Subcutaneous abdominal adipose tissue (tissue), 5 donors: Measurements from ENCODE around the gene MT1B.
"Not testable (repeated sequence)": the region's sequence is repeated elsewhere in the genome, so short reads cannot be mapped to it uniquely, and the experiment has no call there.

Source experiments
- H3K27ac ChIP-seq: one replicate; pipeline ENCODE4 v1.7.0; 2013; ENCODE audit warnings: low read depth, mild to moderate bottlenecking, inconsistent platforms, low read length, moderate library complexity
- H3K27me3 ChIP-seq, 5 donors: one replicate each; pipeline ENCODE4 v1.7.0; 2013; ENCODE audit warnings: low read length in 5 of 5, inconsistent platforms in 1 of 5; ENCODE audit not compliant: control insufficient read depth in 5 of 5, insufficient read depth in 4 of 5
- H3K36me3 ChIP-seq, 5 donors: one replicate each; pipeline ENCODE4 v1.7.0; 2013; ENCODE audit warnings: low read length in 5 of 5; ENCODE audit not compliant: control insufficient read depth in 5 of 5, insufficient read depth in 5 of 5
- H3K4me1 ChIP-seq, 5 donors: one replicate each; pipeline ENCODE4 v1.7.0; 2013; ENCODE audit warnings: low read length in 5 of 5, mild to moderate bottlenecking in 3 of 5, moderate library complexity in 1 of 5; ENCODE audit not compliant: control insufficient read depth in 5 of 5, insufficient read depth in 5 of 5
- H3K4me3 ChIP-seq, 5 donors: one replicate each; pipeline ENCODE4 v1.7.0; 2013; ENCODE audit warnings: low read length in 5 of 5, low read depth in 1 of 5
- H3K9ac ChIP-seq, 5 donors: one replicate each; pipeline ENCODE4 v1.7.0; 2013; ENCODE audit warnings: low read length in 5 of 5, mild to moderate bottlenecking in 4 of 5, moderate library complexity in 3 of 5
- H3K9me3 ChIP-seq, 5 donors: one replicate each; pipeline ENCODE4 v1.7.0; 2013; ENCODE audit warnings: low read length in 5 of 5; ENCODE audit not compliant: control insufficient read depth in 5 of 5
- donor health status: healthy.
- donor health status: healthy.
- donor health status: healthy.
- donor health status: healthy.
- donor health status: healthy.

Gene MT1B

DNA sequence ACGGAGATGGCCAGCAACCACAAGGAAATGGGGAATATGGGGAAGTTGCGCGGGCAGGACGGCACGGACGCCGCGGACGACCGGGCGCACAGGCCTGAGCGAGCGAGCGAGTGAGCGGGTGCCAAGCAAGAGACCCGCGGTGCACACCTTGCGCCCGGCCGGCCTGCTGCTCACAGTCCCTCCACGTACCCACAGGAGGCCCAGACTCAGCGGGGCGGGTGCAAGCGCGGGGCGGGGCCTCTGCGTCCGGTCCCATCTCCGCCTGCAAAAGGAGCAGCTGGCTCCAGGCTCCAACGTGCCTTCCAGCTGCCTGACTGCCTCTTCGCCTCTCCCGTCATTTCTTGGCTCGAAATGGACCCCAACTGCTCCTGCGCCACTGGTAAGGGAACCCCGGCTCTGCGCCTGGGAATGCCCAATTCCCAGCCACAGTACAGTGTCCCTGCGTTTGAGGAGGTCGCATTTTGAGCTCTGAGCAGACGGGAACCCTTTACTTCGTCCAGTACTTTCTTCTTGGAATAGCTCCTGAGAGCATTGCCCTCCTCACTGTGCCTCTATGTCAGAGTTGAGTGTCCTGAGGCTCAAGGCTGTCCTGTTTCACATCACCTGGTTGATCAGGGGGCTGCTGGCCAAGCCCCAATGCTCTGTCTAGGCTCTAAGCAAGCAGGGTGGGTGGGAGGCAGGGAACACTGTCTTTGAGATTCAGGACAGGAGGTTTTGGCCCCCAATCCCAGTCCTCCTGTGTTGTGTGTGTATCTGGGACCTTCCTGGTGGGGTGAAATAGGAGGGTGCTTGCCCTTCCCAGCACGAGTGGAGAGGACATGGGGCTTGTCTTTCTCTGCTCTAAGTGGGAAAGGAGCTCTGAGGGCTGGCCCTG lies 34.2 kb upstream of the MT1B start:
- Histone ChIP-seq H3K9me3 (no peaks in the 10 kb centered on the region), H3K27me3 (no peaks in the 10 kb centered on the region), H3K4me1 (peaks cover 4 to 37% (median 31%) of the 10 kb centered on the region in 5 donors), H3K36me3 (no peaks in the 10 kb centered on the region), H3K9ac (peak overlapping the region in 2 of 5 donors; percentile 60 to 73), H3K27ac (no peak overlapping the region), H3K4me3 (peak overlapping the region; percentile 53 to 83 (median 63))

DNA sequence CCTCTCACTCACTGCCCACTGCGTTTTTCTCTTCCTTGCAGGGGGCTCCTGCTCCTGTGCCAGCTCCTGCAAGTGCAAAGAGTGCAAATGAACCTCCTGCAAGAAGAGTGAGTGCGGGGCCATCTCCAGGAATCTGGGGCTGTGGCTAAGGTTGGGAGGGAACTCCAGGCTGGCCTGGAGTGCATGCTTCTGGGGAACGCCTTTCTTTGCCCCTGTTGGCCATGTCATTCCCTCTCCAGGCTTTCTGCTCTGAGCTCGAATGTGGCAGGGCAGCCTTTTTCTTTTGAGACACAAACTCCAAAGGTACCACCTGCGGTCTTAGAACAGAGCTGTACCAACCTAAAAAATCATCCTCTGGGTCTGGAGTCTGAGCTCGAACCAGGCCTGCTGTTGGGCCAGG lies 33.5 kb upstream of the MT1B start:
- H3K9ac ChIP-seq, result peak overlapping the region in 1 of 5 donors; percentile 28
- no peaks in the 10 kb centered on the region for H3K36me3 ChIP-seq
- H3K9me3 ChIP-seq, result no peaks in the 10 kb centered on the region
- H3K4me3 ChIP-seq, result peak overlapping the region; percentile 53 to 83 (median 63)
- H3K27ac ChIP-seq, result no peak overlapping the region
- H3K27me3 ChIP-seq, result no peaks in the 10 kb centered on the region
- peaks cover 4 to 37% (median 31%) of the 10 kb centered on the region in 5 donors for H3K4me1 ChIP-seq

DNA sequence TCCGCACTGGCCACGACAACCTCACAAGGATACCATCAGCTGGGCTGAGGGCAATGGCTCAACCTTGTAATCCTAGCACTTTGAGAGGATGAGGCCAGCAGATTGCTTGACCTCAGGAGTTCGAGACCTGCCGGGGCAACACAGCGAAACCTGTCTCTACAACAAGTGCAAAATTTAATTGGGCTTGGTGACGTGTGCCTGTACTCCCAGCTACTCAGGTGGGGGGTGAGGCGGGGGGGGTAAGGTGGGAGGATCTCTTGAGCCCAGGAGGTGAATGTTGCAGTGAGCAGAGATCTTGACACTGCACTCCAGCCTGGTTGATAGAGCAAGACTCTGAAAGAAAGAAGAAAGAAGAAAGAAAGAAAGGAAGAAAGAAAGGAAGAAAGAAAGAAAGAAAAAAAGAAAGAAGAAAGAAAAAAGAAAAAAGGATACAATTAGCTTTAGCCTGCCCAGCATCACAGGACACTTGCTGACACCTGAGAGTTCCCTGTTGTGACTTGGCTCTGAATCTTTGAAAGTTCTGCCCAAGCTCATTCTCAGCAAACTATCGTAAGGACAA lies 31.3 kb upstream of the MT1B start:
- H3K36me3 ChIP-seq, result no peaks in the 10 kb centered on the region
- H3K4me3 ChIP-seq, result no peak overlapping the region
- H3K9me3 ChIP-seq, result no peaks in the 10 kb centered on the region
- H3K9ac ChIP-seq, result no peak overlapping the region
- no peaks in the 10 kb centered on the region for H3K27me3 ChIP-seq
- peaks cover 4 to 44% (median 39%) of the 10 kb centered on the region in 5 donors for H3K4me1 ChIP-seq
- H3K27ac ChIP-seq, result no peak overlapping the region

DNA sequence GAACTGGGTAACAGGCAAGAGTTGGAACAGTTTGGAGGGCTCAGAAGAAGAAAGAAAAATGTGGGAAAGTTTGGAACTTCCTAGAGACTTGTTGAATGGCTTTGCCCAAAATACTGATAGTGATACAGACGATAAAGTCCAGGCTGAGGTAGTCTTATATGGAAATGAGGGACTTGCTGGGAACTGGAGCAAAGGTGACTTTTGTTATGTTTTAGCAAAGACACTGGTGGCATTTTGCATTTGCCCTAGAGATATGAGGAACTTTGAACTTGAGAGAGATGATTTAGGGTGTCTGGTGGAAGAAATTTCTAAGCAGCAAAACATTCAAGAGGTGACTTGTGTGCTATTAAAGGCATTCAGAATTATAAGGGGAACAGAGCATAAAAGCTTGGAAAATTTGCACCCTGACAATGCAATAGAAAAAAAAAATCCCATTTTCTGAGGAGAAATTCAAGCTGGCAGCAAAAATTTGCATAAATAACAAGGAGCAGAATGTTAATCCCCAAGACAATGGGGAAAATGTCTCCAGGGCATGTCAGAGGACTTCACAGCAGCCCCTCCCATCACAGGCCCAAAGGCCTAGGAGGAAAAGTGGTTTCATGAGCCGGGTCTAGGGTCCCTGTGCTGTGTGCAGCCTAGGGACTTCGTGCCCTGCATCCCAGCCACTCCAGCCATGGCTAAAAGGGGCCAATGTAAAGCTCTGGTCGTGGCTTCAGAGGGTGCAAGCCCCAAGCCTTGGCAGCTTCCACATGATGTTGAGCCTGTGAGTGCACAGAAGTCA lies 29.8 kb upstream of the MT1B start:
- H3K4me1 ChIP-seq, result peaks cover 6 to 56% (median 50%) of the 10 kb centered on the region in 5 donors
- H3K27me3 ChIP-seq, H3K36me3 ChIP-seq, H3K4me3 ChIP-seq, H3K9me3 ChIP-seq, H3K9ac ChIP-seq, H3K27ac ChIP-seq: not testable (repeated sequence)

DNA sequence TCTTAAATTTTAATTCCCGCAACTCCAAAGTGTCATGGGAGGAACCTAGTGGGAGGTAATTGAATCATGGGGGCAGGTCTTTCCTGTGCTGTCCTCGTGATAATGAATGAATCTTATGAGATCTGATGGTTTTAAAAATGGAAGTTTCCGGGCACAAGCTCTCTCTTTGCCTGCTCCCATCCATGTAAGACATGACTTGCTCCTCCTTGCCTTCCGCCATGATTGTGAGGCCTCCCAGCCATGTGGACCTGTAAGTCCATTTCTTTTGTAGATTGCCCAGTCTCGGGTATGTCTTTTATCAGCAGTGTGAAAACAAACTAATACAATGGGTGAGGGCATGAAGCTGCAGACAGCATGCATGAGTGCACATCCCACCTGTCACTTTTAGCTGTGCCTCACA lies 28.5 kb upstream of the MT1B start:
- not testable (repeated sequence) for H3K27ac ChIP-seq, H3K9ac ChIP-seq, H3K27me3 ChIP-seq, H3K36me3 ChIP-seq, H3K9me3 ChIP-seq, H3K4me3 ChIP-seq
- H3K4me1 ChIP-seq, result peaks cover 5 to 47% (median 41%) of the 10 kb centered on the region in 5 donors

DNA sequence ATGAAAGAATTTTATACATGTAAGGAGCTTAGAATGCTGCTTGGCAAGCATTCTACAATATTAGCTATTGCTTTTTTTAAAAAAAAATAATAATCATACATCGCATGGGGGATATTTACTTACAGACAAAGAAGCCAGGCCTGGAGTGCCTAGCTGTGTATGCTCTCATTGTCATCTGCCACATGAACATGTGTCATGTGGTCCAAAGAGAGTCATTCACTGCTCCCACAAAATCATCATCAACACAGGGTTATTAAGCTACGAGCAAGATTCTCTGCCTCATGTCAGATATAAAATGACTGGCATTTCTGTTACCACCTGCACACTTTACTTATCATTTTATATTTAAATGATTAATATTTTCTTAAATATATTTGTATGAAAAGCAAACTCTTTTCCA lies 28.0 kb upstream of the MT1B start:
- no peaks in the 10 kb centered on the region for H3K9me3 ChIP-seq
- no peaks in the 10 kb centered on the region for H3K27me3 ChIP-seq
- H3K27ac ChIP-seq, result no peak overlapping the region
- H3K4me1 ChIP-seq, result peaks cover 5 to 42% (median 38%) of the 10 kb centered on the region in 5 donors
- no peak overlapping the region for H3K4me3 ChIP-seq
- no peaks in the 10 kb centered on the region for H3K36me3 ChIP-seq
- no peak overlapping the region for H3K9ac ChIP-seq

DNA sequence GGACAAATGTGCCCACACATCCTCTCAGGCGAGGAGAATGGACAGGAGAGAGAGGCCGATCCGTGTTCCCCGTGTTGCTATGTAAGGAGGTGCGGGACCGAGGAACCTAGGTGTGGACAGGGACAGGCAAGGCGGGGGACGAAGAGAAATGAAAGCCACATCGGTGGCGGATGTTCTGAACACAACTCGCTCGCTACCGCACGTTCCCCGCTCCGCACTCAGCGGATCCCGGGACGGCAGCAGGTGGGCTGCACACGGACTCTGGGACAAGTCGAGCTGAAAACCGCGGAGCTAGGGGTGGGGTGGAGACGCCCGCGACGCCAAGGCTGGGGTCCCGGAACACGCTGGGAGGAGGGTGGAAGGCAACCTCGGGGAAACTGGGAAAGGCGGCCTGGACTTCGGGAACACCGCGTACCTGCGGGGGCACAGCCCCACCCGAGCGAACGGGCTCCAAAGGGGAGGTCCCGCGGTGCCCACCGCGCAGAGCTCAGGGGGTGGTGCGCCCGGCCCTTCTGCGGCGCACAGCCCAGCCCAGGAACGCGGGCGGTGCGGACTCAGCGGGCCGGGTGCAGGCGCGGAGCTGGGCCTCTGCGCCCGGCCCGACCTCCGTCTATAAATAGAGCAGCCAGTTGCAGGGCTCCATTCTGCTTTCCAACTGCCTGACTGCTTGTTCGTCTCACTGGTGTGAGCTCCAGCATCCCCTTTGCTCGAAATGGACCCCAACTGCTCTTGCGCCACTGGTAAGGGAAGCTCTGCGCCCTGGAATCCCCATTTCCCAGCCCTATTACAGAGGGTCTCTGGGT lies 26.3 kb upstream of the MT1B start, which contains the start of gene MT1E:
Gene MT1E, plus strand, starts transcription at position 642 of the 803 bp plus-strand sequence. Its CDS starts 71 bp downstream, at position 713.
- H3K9ac ChIP-seq, result peak within 1 kb of the TSS; percentile 69 to 94 (median 85)
- H3K4me1 ChIP-seq, result peaks cover 5 to 43% (median 35%) of the 10 kb centered on the region in 5 donors

DNA sequence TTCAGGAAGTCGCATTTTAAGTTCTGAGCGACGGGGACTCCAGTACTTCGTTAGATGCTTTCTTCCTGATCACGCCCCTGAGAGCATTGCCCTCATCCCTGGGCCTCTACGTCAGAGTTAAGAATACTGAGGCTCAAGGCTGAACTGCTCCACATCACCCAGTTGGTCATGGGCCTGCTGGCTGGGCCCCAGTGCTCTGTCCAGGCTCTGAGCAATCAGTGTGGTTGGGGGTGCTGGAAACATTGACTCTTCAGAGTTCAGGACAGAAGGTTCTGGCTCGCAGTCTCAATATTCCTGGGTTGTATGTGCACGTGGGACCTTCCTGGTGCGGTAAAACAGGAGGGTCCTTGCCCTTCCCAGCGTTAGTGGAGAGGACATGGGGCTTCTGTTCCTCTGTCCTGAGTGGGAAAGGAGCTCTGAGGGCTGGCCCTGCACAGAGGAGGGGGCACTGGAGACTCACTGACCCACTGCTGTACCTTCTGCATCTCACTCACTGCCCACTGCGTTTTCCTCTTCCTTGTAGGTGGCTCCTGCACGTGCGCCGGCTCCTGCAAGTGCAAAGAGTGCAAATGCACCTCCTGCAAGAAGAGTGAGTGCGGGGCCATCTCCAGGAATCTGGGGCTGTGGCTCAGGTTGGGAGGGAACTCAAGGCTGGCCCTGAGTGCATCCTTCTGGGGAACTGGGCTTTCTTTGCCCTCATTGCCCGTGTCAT lies 25.6 kb upstream of the MT1B start:
- Histone ChIP-seq H3K4me1 (peaks cover 5 to 42% (median 34%) of the 10 kb centered on the region in 5 donors), H3K36me3 (no peaks in the 10 kb centered on the region), H3K27me3 (no peaks in the 10 kb centered on the region), H3K9ac (peak overlapping the region; percentile 69 to 94 (median 85)), H3K9me3 (no peaks in the 10 kb centered on the region), H3K27ac (peak overlapping the region; percentile 91), H3K4me3 (peak overlapping the region; percentile 75 to 89 (median 87))

More for the DNA sequence above, 26.3 kb upstream of the MT1B start, which contains the start of gene MT1E:
- Histone ChIP-seq H3K9me3 (no peaks in the 10 kb centered on the region), H3K27me3 (no peaks in the 10 kb centered on the region), H3K27ac (peak within 1 kb of the TSS; percentile 91), H3K36me3 (no peaks in the 10 kb centered on the region), H3K4me3 (peak within 1 kb of the TSS; percentile 75 to 92 (median 87))

GRCh38 chr16:56626685-56627084 lies 25.0 kb upstream of the MT1B start:
- peak overlapping the region in 4 of 5 donors; percentile 38 to 92 (median 52) for H3K9ac ChIP-seq
- no peaks in the 10 kb centered on the region for H3K27me3 ChIP-seq
- peak overlapping the region; percentile 91 for H3K27ac ChIP-seq
- H3K4me1 ChIP-seq, result peaks cover 5 to 42% (median 30%) of the 10 kb centered on the region in 5 donors
- no peaks in the 10 kb centered on the region for H3K36me3 ChIP-seq
- peak overlapping the region; percentile 75 to 89 (median 87) for H3K4me3 ChIP-seq
- H3K9me3 ChIP-seq, result no peaks in the 10 kb centered on the region
